ENCODE data around the gene FOXI2.

FOXI2 gene

DNA sequence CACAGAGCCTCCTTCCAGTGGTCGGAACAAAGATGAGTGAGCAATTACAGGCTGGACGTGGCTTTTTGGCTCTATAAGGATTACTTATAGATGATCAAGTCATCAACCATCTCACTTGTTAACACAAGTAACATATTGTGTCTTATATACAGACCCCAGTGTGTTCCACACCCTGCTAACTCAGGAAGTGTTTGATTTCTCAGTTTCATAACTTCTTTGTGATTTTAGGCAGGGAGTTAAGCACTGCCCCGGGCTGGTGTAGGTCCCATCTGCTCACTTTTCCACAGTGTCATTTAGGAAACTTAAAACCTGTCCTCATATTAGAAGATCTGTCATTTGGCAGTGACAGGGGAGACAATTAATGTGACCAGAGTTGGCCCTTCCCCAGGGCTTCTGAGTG lies 6.2 kb downstream of the FOXI2 start:
- DNase-seq (ENCODE audit: low read depth, low spot score): no peak

DNA sequence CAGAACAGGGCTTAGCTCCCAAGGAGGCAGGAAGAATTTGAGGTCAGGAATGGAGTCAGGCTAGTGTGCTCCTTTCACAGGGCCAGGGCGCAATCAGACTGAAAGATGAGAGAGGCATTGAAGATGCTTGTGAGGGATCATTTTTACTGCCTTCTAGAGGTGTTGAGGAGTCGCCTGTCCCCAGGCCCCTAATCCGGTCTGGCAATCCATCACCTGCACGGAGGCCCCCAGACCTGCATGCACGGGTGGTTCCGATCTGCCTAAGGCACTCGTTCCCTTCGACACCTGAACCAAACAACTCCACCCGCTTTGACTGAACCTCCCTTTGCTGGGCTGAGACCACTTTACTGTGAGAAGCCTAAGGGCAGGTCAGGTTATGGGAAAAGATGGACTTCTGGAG lies 8.0 kb downstream of the FOXI2 start:
- no peak for DNase-seq (ENCODE audit: low read depth, low spot score)

DNA sequence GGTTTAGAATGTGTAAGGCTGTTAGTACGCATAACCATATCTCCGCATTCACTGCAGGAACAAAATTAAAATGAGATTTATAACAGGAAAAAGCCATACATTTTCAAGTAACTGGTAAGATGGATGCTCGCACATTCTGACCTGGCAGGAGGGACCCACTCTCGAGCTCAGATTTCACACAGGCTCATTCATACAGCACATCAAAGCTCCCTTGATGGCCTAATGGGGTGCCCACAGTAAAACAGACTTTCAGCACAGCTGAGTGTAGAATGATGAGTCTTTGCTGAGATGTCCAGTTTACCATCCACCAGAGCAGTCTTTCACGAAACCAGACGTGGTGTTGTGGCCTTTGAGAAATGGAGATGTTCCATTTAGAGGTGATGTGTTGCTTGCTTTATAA lies 8.9 kb downstream of the FOXI2 start:
- no peak for DNase-seq (ENCODE audit: low read depth, low spot score)

DNA sequence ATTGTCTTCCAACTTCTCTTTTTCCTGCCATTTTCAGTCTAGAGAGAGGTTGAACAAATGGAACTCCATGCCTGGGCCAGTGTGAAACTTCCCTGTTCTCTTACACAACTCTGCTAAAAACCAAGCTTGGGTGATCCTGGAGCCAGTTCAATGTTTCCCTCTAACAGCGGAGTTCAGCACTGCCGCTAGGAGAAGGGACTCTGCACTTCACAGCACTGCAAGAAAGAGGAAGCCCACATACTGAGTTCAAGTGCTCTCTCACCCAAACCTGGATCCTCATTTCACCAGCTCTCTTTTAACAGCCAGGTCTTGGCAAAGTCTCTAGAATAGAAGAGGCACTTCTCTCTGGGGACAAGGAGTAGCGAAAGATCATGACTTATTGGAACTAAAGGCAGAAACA lies 18.8 kb downstream of the FOXI2 start:
- no peak for DNase-seq (ENCODE audit: low read depth, low spot score)

DNA sequence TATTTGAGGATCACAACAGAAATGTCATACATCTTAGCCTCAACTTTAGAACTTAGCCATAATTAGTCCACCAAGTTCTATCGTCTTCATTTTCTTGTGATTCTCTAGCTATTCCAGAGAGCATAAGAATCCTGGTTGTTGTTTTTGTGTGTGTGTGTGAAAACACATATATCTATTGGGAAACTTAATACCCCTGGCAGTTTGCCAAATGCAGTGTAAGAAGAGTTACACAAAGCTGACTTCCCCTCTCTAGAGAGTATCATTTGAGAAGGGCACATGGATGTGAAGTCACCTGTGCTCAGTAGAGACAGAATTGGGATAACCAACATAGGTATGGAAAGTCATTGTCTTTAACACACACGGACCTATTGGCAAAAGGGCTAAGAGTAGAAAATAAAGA lies 19.3 kb downstream of the FOXI2 start:
- no peak for DNase-seq (ENCODE audit: low read depth, low spot score)

DNA sequence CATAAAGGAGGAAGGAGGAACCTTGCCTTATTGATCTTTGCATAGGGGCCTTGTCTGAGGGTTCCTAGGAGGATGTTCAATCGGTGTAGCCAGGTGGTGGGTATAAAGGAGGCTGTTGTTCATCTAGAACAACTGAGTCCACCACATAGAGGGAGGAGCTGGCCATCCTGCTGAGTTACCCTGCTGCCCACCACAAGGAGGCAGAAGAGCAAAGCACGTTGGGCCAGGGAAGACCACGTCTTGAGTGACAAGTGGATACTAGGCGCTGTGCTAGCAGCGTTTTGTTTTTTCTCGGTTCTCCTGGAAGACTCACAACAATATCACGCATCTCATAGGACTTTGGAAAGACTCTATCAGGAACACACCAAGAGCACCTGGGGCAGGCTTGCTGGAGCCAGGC lies 20.0 kb downstream of the FOXI2 start:
- no peak for DNase-seq (ENCODE audit: low read depth, low spot score)

DNA sequence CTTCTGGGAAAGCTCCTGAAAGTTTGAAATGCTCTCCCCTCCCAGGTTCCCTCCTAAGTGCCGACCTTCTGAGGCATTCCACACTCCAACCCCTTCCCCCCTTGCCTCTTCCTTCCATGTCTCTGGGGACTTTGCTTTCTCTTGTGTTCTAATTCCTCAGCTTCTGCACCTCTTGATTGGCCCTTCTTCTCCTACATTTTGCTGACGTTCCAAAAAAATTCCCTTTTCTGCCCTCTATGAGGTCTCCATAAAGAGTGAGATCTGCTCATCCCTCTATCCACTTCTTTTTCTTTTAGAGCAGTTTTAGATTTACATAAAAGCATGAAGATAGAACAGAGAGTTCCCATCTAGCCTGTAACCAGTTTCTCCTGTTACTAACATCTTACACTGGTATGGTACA lies 22.3 kb downstream of the FOXI2 start:
- DNase-seq (ENCODE audit: low read depth, low spot score): no peak

DNA sequence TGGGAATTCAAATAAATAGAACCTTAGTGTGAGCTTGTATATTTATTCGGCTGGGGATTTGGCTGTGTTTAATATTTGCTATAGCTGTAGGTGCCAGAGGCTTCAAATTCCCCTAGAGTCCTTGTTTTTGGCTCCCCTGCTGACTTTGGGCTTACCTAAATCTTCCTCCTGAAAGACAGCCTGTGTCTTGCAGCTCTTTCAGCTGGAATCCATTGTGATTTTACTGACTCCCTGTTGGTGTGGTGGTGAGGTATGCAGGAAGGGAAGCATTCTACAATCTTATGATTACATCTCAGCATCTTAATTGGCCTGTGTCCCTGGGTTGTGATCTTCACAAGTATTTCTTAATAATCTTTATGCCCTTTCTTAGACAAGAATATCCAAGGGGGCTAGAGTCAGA lies 25.9 kb downstream of the FOXI2 start:
- no peak for DNase-seq (ENCODE audit: low read depth, low spot score)

DNA sequence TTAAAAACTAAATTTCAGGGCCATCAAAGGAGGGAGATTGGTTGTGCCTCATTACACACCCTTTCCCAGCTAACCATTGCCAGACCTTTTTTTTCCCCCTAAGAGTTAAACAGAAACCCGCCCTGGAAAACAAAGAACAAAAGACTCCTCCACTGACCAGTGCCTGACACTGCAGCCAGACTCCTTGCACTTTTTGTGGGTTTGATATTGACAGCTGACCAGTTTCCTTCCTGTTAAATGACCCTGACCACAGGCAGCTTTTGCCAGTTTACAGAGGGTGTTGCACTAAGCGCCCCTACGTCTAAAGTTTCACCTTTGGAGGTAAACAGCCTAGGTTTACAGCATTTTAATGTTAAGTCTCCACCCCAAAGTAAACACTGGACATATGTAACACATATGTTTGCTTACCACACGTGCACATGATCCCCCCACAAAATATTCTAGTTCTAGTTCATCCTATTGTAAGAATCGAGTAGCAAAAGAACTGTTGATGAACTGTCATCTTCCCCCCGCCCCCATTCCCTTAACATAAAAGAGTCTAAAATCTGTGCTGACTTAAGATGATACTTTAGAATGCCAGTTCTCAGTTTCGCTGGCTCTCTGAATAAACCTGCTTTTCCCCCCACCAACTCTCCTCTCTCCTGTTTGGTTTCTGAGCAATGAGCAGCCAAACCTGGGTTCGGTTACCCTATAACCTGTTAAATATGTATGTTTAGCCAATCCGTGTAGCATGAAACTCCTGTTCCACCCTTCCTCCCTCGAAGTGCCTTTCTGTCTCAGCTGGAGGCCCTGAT lies 38.0 kb downstream of the FOXI2 start:
- no peak for DNase-seq (ENCODE audit: low read depth, low spot score)

DNA sequence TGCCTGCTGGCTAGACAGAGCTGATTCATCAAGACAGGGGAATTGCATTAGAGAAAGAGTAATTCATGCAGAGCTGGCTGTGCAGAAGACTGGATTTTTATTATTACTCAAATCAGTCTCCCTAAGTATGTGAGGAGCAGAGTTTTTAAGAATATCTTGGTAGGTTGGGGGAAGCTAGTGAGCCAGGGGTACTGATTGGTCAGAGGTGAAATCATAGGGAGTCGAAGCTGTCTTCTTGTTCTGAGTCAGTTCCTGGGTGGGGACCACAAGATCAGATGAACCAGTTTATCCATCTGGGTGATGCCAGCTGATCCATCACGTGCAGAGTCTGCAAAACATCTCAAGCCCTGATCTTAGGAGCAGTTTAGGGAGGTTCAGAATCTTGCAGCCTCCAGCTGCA lies 39.8 kb downstream of the FOXI2 start:
- no peak for DNase-seq (ENCODE audit: low read depth, low spot score)

DNA sequence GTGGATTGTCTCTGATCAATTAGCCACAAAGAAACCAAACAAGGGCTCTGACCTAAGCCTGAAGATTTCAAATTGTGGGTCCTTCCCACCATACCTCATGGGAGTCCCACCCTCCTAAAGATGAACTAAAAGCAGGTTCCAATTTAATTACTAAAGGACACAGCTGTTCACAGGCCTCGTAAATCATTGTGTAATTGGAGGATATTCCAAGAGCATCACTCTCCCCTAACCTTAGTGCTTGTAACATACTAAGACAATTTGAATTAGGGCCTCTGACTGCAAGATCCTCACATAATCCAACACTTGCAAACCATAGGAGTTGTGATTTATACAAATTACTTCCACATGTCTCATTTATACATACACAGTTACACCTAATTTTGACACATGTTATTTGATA lies 44.4 kb downstream of the FOXI2 start:
- no peak for DNase-seq (ENCODE audit: low read depth, low spot score)

DNA sequence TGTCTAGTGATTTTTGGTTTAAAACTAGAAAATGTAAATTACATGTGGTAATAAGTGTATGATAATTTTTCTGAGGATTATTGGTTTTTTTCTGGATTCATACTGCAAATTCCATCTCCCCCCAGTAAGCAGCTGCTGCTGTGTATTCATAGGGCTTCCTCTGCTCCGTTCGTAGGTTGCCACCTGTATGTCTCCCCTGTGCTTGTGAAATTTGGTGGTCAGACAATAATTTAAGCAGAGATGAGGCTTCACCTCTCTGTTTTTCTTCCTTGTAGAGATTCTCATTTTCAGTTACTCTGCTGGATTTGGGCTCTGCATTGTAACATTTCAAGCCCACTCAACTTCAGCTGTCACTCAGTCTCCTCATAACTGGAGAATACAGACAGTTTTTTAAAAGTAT lies 50.9 kb downstream of the FOXI2 start:
- no peak for DNase-seq (ENCODE audit: low read depth, low spot score)

DNA sequence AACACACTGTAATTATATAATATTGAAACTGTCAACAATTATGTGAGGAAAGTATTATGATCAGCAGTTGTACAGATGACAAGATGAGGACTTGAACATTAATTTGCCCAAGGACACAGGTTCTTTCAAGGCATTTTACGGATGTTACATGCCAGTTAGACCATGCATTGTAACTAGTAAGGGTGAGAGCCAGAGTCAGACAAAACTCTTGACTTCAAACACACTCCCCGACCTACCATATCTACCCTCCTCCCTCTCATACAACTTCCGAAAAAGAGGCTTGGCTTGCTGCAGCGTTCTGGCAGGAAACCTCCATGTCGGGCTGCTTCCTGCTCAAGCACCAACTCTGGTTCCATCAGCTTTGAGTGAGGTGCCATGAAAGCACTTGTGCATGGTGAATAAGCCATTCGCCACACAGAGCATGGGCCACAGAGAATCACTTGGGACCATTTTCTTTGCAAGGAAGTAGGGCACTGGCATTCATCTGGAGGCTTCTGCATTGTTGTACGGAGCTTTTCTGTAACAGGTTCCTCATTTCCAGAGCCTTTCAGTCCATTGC lies 53.2 kb downstream of the FOXI2 start:
- DNase-seq (ENCODE audit: low read depth, low spot score): no peak
